OCI-LY1 (cell line): ENCODE data around the gene NFU1.

Source experiments
- H2AFZ ChIP-seq: fragments of 200-600 bp; sonication (generic), shearing (Covaris generic); 2 replicates; pipeline ENCODE4 v1.6.0; 2014; ENCODE audit warnings: antibody characterized with exemption, mild to moderate bottlenecking, low read length
- H3F3A ChIP-seq: fragments of 200-600 bp; sonication (generic), shearing (Covaris generic); 2 replicates; pipeline ENCODE4 v1.6.0; 2014; ENCODE audit warnings: mild to moderate bottlenecking, antibody characterized with exemption, low read length, moderate library complexity; ENCODE audit not compliant: insufficient read depth
- H3K27ac ChIP-seq: fragments of 200-600 bp; sonication (generic); 2 replicates; pipeline ENCODE4 v1.5.1; 2014; ENCODE audit warnings: low read length, mixed run types, mild to moderate bottlenecking, low read depth; ENCODE audit not compliant: poor library complexity, severe bottlenecking
- H3K27me3 ChIP-seq: fragments of 200-600 bp; sonication (generic); 2 replicates; pipeline ENCODE4 v1.6.0; 2014; ENCODE audit warnings: antibody characterized with exemption, mild to moderate bottlenecking, low read length, moderate library complexity; ENCODE audit not compliant: insufficient read depth
- H3K36me3 ChIP-seq: fragments of 200-600 bp; sonication (generic); 2 replicates; pipeline ENCODE4 v1.6.1; 2014; ENCODE audit warnings: mild to moderate bottlenecking, antibody characterized with exemption, low read length, moderate library complexity, mixed read lengths; ENCODE audit not compliant: insufficient read depth
- H3K4me1 ChIP-seq: fragments of 200-600 bp; sonication (generic); 2 replicates; pipeline ENCODE4 v1.5.1; 2014; ENCODE audit warnings: mild to moderate bottlenecking, low read length, moderate library complexity; ENCODE audit not compliant: insufficient read depth, severe bottlenecking
- H3K4me2 ChIP-seq: fragments of 200-600 bp; sonication (generic), shearing (Covaris generic); 2 replicates; pipeline ENCODE4 v1.6.1; 2014; ENCODE audit warnings: low read length
- H3K4me3 ChIP-seq: fragments of 200-600 bp; sonication (generic); 2 replicates; pipeline ENCODE4 v1.5.1; 2014; ENCODE audit warnings: low read length, low read depth, mild to moderate bottlenecking, mixed read lengths; ENCODE audit not compliant: poor library complexity, severe bottlenecking
- H3K79me2 ChIP-seq: fragments of 200-600 bp; shearing (Covaris generic); 2 replicates; pipeline ENCODE4 v1.6.1; 2016; ENCODE audit warnings: mixed run types, low read length, mixed read lengths; ENCODE audit not compliant: insufficient read depth
- H3K9ac ChIP-seq: fragments of 200-600 bp; sonication (generic), shearing (Covaris generic); 2 replicates; pipeline ENCODE4 v1.6.1; 2014; ENCODE audit warnings: mild to moderate bottlenecking, low read length, mixed read lengths
- H3K9me2 ChIP-seq: fragments of 200-600 bp; sonication (generic), shearing (Covaris generic); 2 replicates; pipeline ENCODE4 v1.6.1; 2014; ENCODE audit warnings: low read depth, mild to moderate bottlenecking, low read length, mixed read lengths
- H3K9me3 ChIP-seq: fragments of 200-600 bp; shearing (Covaris generic); 2 replicates; pipeline ENCODE4 v1.6.1; 2014; ENCODE audit warnings: low read length, mixed read lengths
- H4K20me1 ChIP-seq: fragments of 200-600 bp; sonication (generic), shearing (Covaris generic); 2 replicates; pipeline ENCODE4 v1.6.0; 2016; ENCODE audit warnings: mild to moderate bottlenecking, low read length; ENCODE audit not compliant: insufficient read depth
- CTCF ChIP-seq: fragments of 200-600 bp; sonication (generic), shearing (Covaris generic); IDR thresholded peaks from 2 replicates; pipeline ENCODE4 v1.5.1; 2017; ENCODE audit warnings: mild to moderate bottlenecking, antibody characterized with exemption, low read length, moderate library complexity, mixed read lengths
- EZH2 ChIP-seq: fragments of 200-600 bp; sonication (generic), shearing (Covaris generic); IDR thresholded peaks from 2 replicates; pipeline ENCODE4 v1.8.0; 2017; ENCODE audit warnings: borderline replicate concordance, mixed run types, mild to moderate bottlenecking, antibody characterized with exemption, low read length, moderate library complexity, mixed read lengths

Gene NFU1

GRCh38 chr2:69465513-69466456 is 28.6 kb upstream of the NFU1 start:
- no peaks in the 10 kb centered on the region for H3K36me3 ChIP-seq
- H3K27me3 ChIP-seq = no peaks in the 10 kb centered on the region
- H3K9me3 ChIP-seq = no peaks in the 10 kb centered on the region
- no peak overlapping the region for H3K27ac ChIP-seq
- H2AFZ ChIP-seq = no peak overlapping the region
- H3K79me2 ChIP-seq = no peaks in the 10 kb centered on the region
- no peak overlapping the region for H3K4me3 ChIP-seq
- no peaks in the 10 kb centered on the region for H4K20me1 ChIP-seq
- no peak for TF ChIP-seq CTCF
- TF ChIP-seq EZH2 = no peak
- no peaks in the 10 kb centered on the region for H3K4me1 ChIP-seq
- H3K4me2 ChIP-seq = no peak overlapping the region
- H3K9me2 ChIP-seq = no peaks in the 10 kb centered on the region
- H3K9ac ChIP-seq = no peak overlapping the region
- no peaks in the 10 kb centered on the region for H3F3A ChIP-seq

- Histone ChIP-seq H4K20me1 (no peaks in the 10 kb centered on the region), H3K4me1 (no peaks in the 10 kb centered on the region), H3K9me2 (no peaks in the 10 kb centered on the region), H3K4me2 (no peak overlapping the region), H3K9me3 (no peaks in the 10 kb centered on the region), H3K27ac (no peak overlapping the region), H2AFZ (no peak overlapping the region), H3K4me3 (no peak overlapping the region), H3F3A (no peaks in the 10 kb centered on the region), H3K27me3 (no peaks in the 10 kb centered on the region), H3K36me3 (no peaks in the 10 kb centered on the region), H3K79me2 (no peaks in the 10 kb centered on the region), H3K9ac (no peak overlapping the region)
- TF ChIP-seq EZH2 (no peak), CTCF (no peak)
Measured at GRCh38 chr2:69464575-69464974, 27.3 kb upstream of the NFU1 start.

- no peaks in the 10 kb centered on the region for H3K27me3 ChIP-seq
- H3K9me2 ChIP-seq = no peaks in the 10 kb centered on the region
- no peak overlapping the region for H2AFZ ChIP-seq
- H3K79me2 ChIP-seq = no peaks in the 10 kb centered on the region
- TF ChIP-seq EZH2 (no peak), CTCF (no peak)
- no peaks in the 10 kb centered on the region for H3K4me1 ChIP-seq
- no peak overlapping the region for H3K4me2 ChIP-seq
- no peak overlapping the region for H3K9ac ChIP-seq
- H3K4me3 ChIP-seq = no peak overlapping the region
- no peaks in the 10 kb centered on the region for H3K9me3 ChIP-seq
- H4K20me1 ChIP-seq = no peaks in the 10 kb centered on the region
- no peaks in the 10 kb centered on the region for H3F3A ChIP-seq
- H3K36me3 ChIP-seq = no peaks in the 10 kb centered on the region
- no peak overlapping the region for H3K27ac ChIP-seq
Measured at GRCh38 chr2:69462780-69463179, 25.5 kb upstream of the NFU1 start.
